Smooth muscle cell (in vitro differentiated cells): ENCODE data around the gene FABP6. TPM values are rescaled to one million over a fixed set of nuclear protein-coding genes. Genes with fewer than 3 reads are reported as not detected.
A peak's percentile ranks its signal among the peaks of the same experiment; 100 is the strongest.

ENCODE experiments used
- DNase-seq: peaks from one replicate; lab custom pipeline; 2025; ENCODE audit not compliant: unreplicated experiment; lab: John Stamatoyannopoulos, UW
- H2AFZ ChIP-seq: fragments of 200-600 bp; sonication (generic); 2 replicates; pipeline ENCODE4 v1.6.0; 2016; ENCODE audit warnings: antibody characterized with exemption, low read depth, mild to moderate bottlenecking
- H3F3A ChIP-seq: fragments of 200-600 bp; sonication (generic); 2 replicates; pipeline ENCODE4 v1.6.0; 2017; ENCODE audit warnings: antibody characterized with exemption, low read depth
- H3K27ac ChIP-seq: fragments of 200-600 bp; sonication (generic); 2 replicates; pipeline ENCODE4 v1.5.1; 2016; ENCODE audit warnings: low read depth, mild to moderate bottlenecking
- H3K27me3 ChIP-seq: fragments of 200-600 bp; sonication (generic); 2 replicates; pipeline ENCODE4 v1.6.1; 2016; ENCODE audit warnings: low read depth, mild to moderate bottlenecking
- H3K36me3 ChIP-seq: fragments of 200-600 bp; sonication (generic); 2 replicates; pipeline ENCODE4 v1.5.1; 2016; ENCODE audit warnings: low read depth
- H3K4me1 ChIP-seq: fragments of 200-600 bp; sonication (generic); 2 replicates; pipeline ENCODE4 v1.5.1; 2016; ENCODE audit warnings: low read depth
- H3K4me2 ChIP-seq: fragments of 200-600 bp; sonication (generic); 2 replicates; pipeline ENCODE4 v1.6.0; 2016; ENCODE audit warnings: mild to moderate bottlenecking
- H3K4me3 ChIP-seq: fragments of 200-600 bp; sonication (generic); 2 replicates; pipeline ENCODE4 v1.5.1; 2016; ENCODE audit warnings: mild to moderate bottlenecking
- H3K79me2 ChIP-seq: fragments of 200-600 bp; sonication (generic); 2 replicates; pipeline ENCODE4 v1.6.0; 2016; ENCODE audit warnings: low read depth, mild to moderate bottlenecking
- H3K9ac ChIP-seq: fragments of 200-600 bp; sonication (generic); 2 replicates; pipeline ENCODE4 v1.6.0; 2016; ENCODE audit warnings: low read depth
- H3K9me3 ChIP-seq: fragments of 200-600 bp; sonication (generic); replicated peaks from 2 replicates; pipeline ENCODE4 v1.5.1; 2016; ENCODE audit warnings: low read depth
- H4K20me1 ChIP-seq: fragments of 200-600 bp; sonication (generic); 2 replicates; pipeline ENCODE4 v1.6.0; 2016; ENCODE audit warnings: low read depth
- WGBS: methylation state at CpG from one replicate; pipeline ENCODE4 v1.1.7; 2016; ENCODE audit warnings: low lambda C conversion rate; 5-methylcytosine and 5-hydroxymethylcytosine counted together
- polyA plus RNA-seq: library from polyadenylated mRNA; unstranded; fragments of >200 nt; fragmentation: Nextera tagmentation; extraction: Ambion mirVana; gene quantifications from 2 replicates; pipeline ENCODE4 v1.2.1, GENCODE V29; 2016
- total RNA-seq: library from RNA; depleted of rRNA; stranded (reverse); fragments of >200 nt; gene quantifications from 2 replicates; pipeline ENCODE4 v1.2.3, GENCODE V29; 2014
- TF ChIP-seq, protein P1 (sequence below): fragments of 200-600 bp; sonication (generic); IDR thresholded peaks from 2 replicates; pipeline ENCODE4 v1.5.1; 2017; ENCODE audit warnings: borderline replicate concordance, mild to moderate bottlenecking, antibody characterized with exemption; ENCODE audit not compliant: insufficient read depth, poor library complexity, severe bottlenecking

The FABP6 gene
- total and polyA plus RNA-seq, 2 experiments from 2014 or later: 1.3 TPM; not detected in 1

DNA sequence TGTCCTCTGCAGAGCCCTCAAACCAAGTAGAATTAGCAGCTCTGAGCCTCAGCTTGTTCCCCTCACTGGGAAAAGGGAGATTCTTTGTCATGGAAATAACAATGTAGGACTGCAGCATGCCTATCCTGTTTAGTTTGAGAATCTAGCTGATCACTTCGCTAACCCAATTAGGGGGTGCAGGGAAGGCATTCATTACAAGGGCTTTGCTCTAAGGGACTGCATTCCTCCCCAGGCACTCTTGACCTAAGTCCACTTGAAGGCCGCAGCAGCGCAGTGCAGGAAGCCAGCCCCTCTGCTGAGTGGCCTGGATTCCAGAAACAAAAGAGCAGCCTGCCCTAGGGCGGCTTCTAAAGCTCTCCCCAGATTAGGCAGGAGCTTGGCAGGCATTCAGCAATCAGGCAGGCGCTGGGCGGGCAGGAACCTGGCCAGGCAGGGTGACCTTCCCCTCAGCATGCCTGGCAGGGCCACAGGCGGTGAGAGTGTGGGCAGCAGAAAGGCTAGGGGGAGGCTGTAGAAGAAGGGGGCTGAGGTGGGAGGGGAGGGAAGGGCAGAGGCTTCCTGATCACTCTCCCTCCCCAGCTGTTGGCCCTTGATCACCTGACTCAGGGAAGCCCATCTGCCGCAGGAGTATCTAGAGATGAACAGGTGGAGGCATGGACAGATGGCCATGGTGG is 58.2 kb downstream of the FABP6 start:
- Histone ChIP-seq H3K79me2 (peaks cover 8% of the 10 kb centered on the region), H3K4me3 (no peak overlapping the region), H3K4me2 (no peak overlapping the region), H3F3A (no peaks in the 10 kb centered on the region), H2AFZ (no peak overlapping the region), H3K9me3 (no peaks in the 10 kb centered on the region), H3K9ac (no peak overlapping the region), H4K20me1 (peaks cover 33% of the 10 kb centered on the region), H3K27ac (peak overlapping the region; percentile 17), H3K27me3 (no peaks in the 10 kb centered on the region), H3K36me3 (no peaks in the 10 kb centered on the region), H3K4me1 (peaks cover 16% of the 10 kb centered on the region)
- TF ChIP-seq, protein P1, sequence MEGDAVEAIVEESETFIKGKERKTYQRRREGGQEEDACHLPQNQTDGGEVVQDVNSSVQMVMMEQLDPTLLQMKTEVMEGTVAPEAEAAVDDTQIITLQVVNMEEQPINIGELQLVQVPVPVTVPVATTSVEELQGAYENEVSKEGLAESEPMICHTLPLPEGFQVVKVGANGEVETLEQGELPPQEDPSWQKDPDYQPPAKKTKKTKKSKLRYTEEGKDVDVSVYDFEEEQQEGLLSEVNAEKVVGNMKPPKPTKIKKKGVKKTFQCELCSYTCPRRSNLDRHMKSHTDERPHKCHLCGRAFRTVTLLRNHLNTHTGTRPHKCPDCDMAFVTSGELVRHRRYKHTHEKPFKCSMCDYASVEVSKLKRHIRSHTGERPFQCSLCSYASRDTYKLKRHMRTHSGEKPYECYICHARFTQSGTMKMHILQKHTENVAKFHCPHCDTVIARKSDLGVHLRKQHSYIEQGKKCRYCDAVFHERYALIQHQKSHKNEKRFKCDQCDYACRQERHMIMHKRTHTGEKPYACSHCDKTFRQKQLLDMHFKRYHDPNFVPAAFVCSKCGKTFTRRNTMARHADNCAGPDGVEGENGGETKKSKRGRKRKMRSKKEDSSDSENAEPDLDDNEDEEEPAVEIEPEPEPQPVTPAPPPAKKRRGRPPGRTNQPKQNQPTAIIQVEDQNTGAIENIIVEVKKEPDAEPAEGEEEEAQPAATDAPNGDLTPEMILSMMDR: no peak
- no peak for DNase-seq
- WGBS: 14% methylated on average over 7 of the region's 8 CpGs

Other genes starting within 250 kb of the FABP6 start
- gene TTC1, start 220.4 kb upstream of the FABP6 start, total RNA-seq: 31.5 and 38.4 TPM in 2 replicates
- 45.7 and 50.7 TPM in 2 replicates for gene TTC1, start 220.4 kb upstream of the FABP6 start, polyA plus RNA-seq
- gene PWWP2A, start 110.1 kb upstream of the FABP6 start, total RNA-seq: 22.6 and 34.9 TPM in 2 replicates
- gene PWWP2A, start 110.1 kb upstream of the FABP6 start, polyA plus RNA-seq: 18.6 and 25.5 TPM in 2 replicates
- 3.2 and 3.4 TPM in 2 replicates for gene CCNJL, start 83.1 kb downstream of the FABP6 start, total RNA-seq
- 6.2 and 7.3 TPM in 2 replicates for gene CCNJL, start 83.1 kb downstream of the FABP6 start, polyA plus RNA-seq
- 0.63 and 0.85 TPM in 2 replicates for gene C1QTNF2, start 141.1 kb downstream of the FABP6 start, total RNA-seq
- gene C1QTNF2, start 141.1 kb downstream of the FABP6 start, polyA plus RNA-seq: 1.6 and 2.6 TPM in 2 replicates
- gene FAM200C, start 170.5 kb downstream of the FABP6 start, total RNA-seq: 1.8 and 2.4 TPM in 2 replicates
- gene FAM200C, start 170.5 kb downstream of the FABP6 start, polyA plus RNA-seq: 1.5 and 1.6 TPM in 2 replicates
- gene SLU7, start 189.6 kb downstream of the FABP6 start, total RNA-seq: 48.1 and 67.0 TPM in 2 replicates
- 46.3 and 50.3 TPM in 2 replicates for gene SLU7, start 189.6 kb downstream of the FABP6 start, polyA plus RNA-seq
- gene PTTG1, start 192.3 kb downstream of the FABP6 start, total RNA-seq: 61.5 and 98.7 TPM in 2 replicates
- gene PTTG1, start 192.3 kb downstream of the FABP6 start, polyA plus RNA-seq: 81.9 and 92.3 TPM in 2 replicates